ENCODE results near the gene OGFOD3.
A peak's percentile ranks its signal among the peaks of the same experiment; 100 is the strongest.

OGFOD3 gene

DNA sequence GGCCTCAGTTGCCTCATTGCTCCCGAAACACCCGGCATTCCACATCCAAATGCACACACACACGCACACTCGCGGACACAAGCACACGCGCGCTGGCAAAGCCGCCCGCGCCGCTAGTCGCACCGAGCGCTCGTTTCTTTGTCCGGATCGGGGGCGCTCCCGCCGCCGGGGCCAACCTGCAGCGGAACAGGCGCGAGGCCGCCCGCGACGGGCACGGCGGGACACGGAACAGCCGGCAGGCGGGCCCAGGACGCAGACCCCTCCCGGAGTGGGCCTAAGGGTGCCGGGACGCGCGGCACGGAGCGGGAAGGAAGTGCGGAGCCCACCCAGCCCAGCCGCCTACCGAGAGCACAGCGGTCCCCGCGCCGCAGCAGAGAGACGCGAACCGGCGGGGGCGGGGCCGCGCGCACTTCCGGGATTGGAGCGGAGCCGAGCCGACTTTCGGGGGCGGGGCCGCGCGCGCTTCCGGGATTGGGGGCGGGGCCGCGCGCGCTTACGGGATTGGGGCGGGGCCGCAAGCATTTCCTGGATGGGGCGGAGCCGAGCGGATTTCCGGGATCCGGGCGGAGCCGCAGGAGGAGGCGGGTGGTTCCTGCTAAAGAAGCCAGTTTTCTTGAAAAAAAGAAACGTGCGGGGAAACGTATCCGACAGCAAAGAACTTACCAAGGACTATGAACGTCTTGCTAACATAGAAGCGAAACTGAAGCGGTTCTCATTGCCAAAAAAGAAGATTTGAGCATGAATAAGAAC, 32.1 kb upstream of the OGFOD3 start, which contains the start of gene CYBC1:
CYBC1 (minus strand) TSS at position 396 of the 750 bp plus-strand sequence. CDS start 1,498 bp downstream, outside the sequence.
- DNase-seq (ENCODE audit: low read depth): peak; percentile 92

DNA sequence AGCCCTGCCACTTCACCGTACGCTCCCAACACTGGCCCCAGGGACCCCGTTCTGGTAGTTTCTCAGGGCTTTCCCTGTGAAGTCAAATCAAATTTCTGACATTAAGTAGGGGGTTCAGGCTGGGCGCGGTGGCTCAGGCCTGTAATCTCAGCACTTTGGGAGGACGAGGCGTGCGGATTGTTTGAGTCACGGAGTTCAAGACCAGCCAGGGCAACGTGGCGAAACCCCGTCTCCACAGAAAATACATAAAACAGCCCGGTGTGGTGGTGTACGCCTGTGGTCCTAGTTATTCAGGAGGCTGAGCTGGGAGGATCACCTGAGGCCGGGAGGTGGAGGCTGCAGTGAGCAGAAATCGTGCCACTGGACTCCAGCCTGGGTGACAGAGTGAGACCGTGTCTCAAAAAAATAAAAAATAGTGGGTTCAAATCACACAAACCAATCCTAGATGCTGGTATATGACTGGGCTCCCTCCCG, 31.5 kb upstream of the OGFOD3 start:
- TF ChIP-seq, protein P1, sequence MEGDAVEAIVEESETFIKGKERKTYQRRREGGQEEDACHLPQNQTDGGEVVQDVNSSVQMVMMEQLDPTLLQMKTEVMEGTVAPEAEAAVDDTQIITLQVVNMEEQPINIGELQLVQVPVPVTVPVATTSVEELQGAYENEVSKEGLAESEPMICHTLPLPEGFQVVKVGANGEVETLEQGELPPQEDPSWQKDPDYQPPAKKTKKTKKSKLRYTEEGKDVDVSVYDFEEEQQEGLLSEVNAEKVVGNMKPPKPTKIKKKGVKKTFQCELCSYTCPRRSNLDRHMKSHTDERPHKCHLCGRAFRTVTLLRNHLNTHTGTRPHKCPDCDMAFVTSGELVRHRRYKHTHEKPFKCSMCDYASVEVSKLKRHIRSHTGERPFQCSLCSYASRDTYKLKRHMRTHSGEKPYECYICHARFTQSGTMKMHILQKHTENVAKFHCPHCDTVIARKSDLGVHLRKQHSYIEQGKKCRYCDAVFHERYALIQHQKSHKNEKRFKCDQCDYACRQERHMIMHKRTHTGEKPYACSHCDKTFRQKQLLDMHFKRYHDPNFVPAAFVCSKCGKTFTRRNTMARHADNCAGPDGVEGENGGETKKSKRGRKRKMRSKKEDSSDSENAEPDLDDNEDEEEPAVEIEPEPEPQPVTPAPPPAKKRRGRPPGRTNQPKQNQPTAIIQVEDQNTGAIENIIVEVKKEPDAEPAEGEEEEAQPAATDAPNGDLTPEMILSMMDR (IDR thresholded peaks at IDR 0.05; ENCODE audit: insufficient read depth, low read depth, low read length, missing control alignments): no peak
- DNase-seq (ENCODE audit: low read depth): no peak

More for the DNA sequence above, 32.1 kb upstream of the OGFOD3 start, which contains the start of gene CYBC1:
- H3K4me3 ChIP-seq (ENCODE audit: low read length): peak within 1 kb of the TSS; percentile 80
- TF ChIP-seq, protein P1 (IDR thresholded peaks at IDR 0.05; ENCODE audit: insufficient read depth, low read depth, low read length, missing control alignments): no peak

DNA sequence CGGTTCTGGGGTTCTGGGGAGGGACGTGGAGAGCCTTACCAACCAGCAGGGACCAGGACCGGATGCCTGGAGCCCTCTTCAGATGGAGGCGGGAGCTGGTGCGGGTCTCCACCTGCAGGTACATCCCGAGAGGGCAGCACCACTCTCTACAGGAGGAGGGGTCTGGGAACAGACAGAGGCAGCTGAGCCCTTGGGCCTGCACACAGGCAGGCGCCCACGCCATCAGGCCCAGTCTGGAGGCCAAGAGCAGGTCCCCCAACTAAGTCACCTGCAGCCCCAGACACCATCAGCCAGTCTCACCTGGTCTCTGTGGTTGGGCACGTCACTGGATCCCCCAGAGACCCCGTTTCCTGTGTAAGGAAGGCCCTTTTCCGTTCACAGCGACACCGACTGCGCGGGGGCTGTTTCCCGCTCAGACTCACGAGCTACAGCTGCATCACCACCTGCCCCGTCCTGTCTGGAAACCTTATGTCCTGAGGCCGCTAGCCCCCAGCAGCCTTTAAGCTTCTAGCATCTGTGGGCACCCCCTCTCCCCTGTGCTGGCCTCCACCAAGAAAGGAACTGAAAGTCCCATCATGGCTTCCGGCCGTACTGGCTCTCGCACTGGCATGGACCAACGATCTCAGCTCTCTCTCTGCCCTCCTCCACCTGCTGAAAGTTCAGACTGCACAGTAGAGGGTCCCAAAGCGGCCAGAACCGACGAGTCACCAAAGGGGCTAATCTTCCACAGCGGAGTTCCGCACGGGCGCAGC, 30.9 kb upstream of the OGFOD3 start:
- H3K4me3 ChIP-seq (ENCODE audit: low read length): peak overlapping the region; percentile 80
- no peak for DNase-seq (ENCODE audit: low read depth)
- TF ChIP-seq, protein P1 (IDR thresholded peaks at IDR 0.05; ENCODE audit: insufficient read depth, low read depth, low read length, missing control alignments): no peak

More for the DNA sequence above, 31.5 kb upstream of the OGFOD3 start:
- peak overlapping the region; percentile 80 for H3K4me3 ChIP-seq (ENCODE audit: low read length)

DNA sequence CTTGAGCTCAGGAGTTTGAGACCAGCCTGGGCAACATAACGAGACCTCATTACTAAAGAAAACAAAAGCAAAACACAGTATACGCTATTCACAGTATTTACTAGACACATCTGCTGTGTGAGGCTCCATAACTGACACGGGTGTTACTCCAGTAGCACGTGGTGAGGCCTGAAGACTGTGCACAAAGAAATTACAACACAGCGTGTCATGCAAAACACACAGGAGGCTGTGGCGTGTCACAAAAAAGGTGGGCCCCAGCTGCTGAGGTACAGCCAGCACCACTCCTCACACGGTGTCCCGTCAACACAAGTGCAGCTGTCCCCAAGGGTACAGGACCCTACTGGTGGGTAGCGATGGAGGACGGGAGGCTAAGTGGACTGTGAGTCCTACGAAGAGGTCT, 29.5 kb upstream of the OGFOD3 start:
- no peak for DNase-seq (ENCODE audit: low read depth)

DNA sequence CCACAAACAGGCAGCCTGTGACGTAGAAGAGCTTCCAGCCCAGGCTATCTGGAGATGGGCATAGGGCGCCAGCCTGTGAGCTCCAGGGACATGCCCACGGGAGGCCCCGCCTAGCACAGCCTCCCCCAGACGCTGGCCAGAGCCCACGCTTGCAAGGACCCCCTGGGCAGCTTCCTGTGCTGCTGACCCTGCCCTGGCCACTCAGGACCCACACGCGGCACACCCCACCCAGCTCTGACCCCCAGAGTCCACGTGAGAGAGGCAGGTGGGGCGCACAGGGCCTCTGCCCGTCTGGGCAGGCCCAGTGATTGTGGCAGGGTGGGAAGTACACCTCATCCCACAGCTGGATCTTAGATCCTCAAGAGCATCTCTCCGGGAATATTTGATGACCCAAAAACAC, 28.3 kb upstream of the OGFOD3 start:
- no peak overlapping the region for H3K4me3 ChIP-seq (ENCODE audit: low read length)
- TF ChIP-seq, protein P1 (IDR thresholded peaks at IDR 0.05; ENCODE audit: insufficient read depth, low read depth, low read length, missing control alignments): no peak
- DNase-seq (ENCODE audit: low read depth): no peak

More for the DNA sequence above, 29.5 kb upstream of the OGFOD3 start:
- TF ChIP-seq, protein P1 (IDR thresholded peaks at IDR 0.05; ENCODE audit: insufficient read depth, low read depth, low read length, missing control alignments): no peak
- H3K4me3 ChIP-seq (ENCODE audit: low read length): no peak overlapping the region

DNA sequence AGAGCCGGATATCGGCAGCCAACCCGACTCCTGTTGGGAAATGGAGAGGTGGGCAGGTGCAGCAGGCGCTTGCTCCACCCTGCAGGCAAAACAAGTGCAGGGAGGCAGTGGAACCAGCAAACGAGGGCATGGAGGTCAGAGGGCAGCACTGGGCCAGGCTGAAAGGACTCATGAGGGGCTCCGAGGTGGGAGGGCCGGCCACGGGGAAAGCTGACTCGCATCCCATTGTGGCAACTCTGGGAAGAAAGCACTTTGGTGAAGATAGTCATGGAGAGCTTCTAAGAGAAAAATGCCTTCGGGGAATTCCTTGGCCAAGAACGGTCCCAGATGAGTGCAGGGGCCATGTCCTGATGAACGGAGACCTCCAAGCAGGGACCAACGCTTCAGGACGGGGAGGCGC, 27.7 kb upstream of the OGFOD3 start:
- no peak overlapping the region for H3K4me3 ChIP-seq (ENCODE audit: low read length)
- TF ChIP-seq, protein P1 (IDR thresholded peaks at IDR 0.05; ENCODE audit: insufficient read depth, low read depth, low read length, missing control alignments): no peak
- no peak for DNase-seq (ENCODE audit: low read depth)
